H9 (cell line): ENCODE measurements around the gene ZKSCAN2. TPM values are rescaled to one million over a fixed set of nuclear protein-coding genes. Genes with fewer than 3 reads are reported as not detected.

ENCODE experiments used
- DNase-seq: peaks from one replicate; pipeline ENCODE4 v3.0.0-alpha.2; 2017
- H2AFZ ChIP-seq: one replicate; pipeline ENCODE4 v1.6.1; 2013; ENCODE audit warnings: mild to moderate bottlenecking, low read length, control low read depth, moderate library complexity
- H2AK5ac ChIP-seq: 2 replicates; pipeline ENCODE4 v1.6.1; 2013; ENCODE audit warnings: low read length, control low read depth, mixed read lengths; ENCODE audit not compliant: insufficient read length
- H2BK120ac ChIP-seq: one replicate; pipeline ENCODE4 v1.6.1; 2013; ENCODE audit warnings: low read depth, mild to moderate bottlenecking, low read length, control low read depth, inconsistent platforms; ENCODE audit not compliant: poor library complexity, severe bottlenecking
- H2BK12ac ChIP-seq: 2 replicates; pipeline ENCODE4 v1.6.1; 2013; ENCODE audit warnings: low read length, control low read depth, mixed read lengths, low read depth; ENCODE audit not compliant: insufficient read length
- H2BK15ac ChIP-seq: 2 replicates; pipeline ENCODE4 v1.6.1; 2013; ENCODE audit warnings: low read depth, low read length, control low read depth
- H2BK20ac ChIP-seq: one replicate; pipeline ENCODE4 v1.6.1; 2013; ENCODE audit warnings: low read depth, mild to moderate bottlenecking, low read length, control low read depth, inconsistent platforms; ENCODE audit not compliant: poor library complexity, severe bottlenecking
- H2BK5ac ChIP-seq: 2 replicates; pipeline ENCODE4 v1.6.1; 2013; ENCODE audit warnings: low read length, control low read depth, mixed read lengths; ENCODE audit not compliant: insufficient read length
- H3K14ac ChIP-seq: 2 replicates; pipeline ENCODE4 v1.6.1; 2013; ENCODE audit warnings: low read length, control low read depth; ENCODE audit not compliant: insufficient read depth
- H3K18ac ChIP-seq: 2 replicates; pipeline ENCODE4 v1.6.1; 2013; ENCODE audit warnings: low read depth, mild to moderate bottlenecking, mixed read lengths, low read length, control low read depth; ENCODE audit not compliant: insufficient read length
- H3K23ac ChIP-seq: 2 replicates; pipeline ENCODE4 v1.6.1; 2013; ENCODE audit warnings: low read length, control low read depth, mixed read lengths, low read depth; ENCODE audit not compliant: insufficient read length
- H3K23me2 ChIP-seq: 2 replicates; pipeline ENCODE4 v1.6.1; 2013; ENCODE audit warnings: low read depth, mild to moderate bottlenecking, mixed read lengths, low read length, control low read depth; ENCODE audit not compliant: insufficient read length, poor library complexity, severe bottlenecking
- H3K27ac ChIP-seq: 2 replicates; pipeline ENCODE4 v1.5.1; 2013; ENCODE audit warnings: low read length, control low read depth, mixed read lengths, low read depth; ENCODE audit not compliant: insufficient read length
- H3K27me3 ChIP-seq: 2 replicates; pipeline ENCODE4 v1.6.1; 2013; ENCODE audit warnings: low read length, control low read depth, inconsistent platforms; ENCODE audit not compliant: insufficient read depth
- H3K4ac ChIP-seq: 2 replicates; pipeline ENCODE4 v1.6.1; 2013; ENCODE audit warnings: low read depth, mild to moderate bottlenecking, control low read depth, inconsistent platforms, low read length, moderate library complexity
- H3K4me1 ChIP-seq: 2 replicates; pipeline ENCODE4 v1.6.1; 2013; ENCODE audit warnings: low read length, control low read depth, inconsistent platforms; ENCODE audit not compliant: insufficient read depth
- H3K4me2 ChIP-seq: 2 replicates; pipeline ENCODE4 v1.6.1; 2013; ENCODE audit warnings: low read length, control low read depth, mixed read lengths; ENCODE audit not compliant: insufficient read length, insufficient read depth
- H3K56ac ChIP-seq: 2 replicates; pipeline ENCODE4 v1.6.1; 2013; ENCODE audit warnings: low read depth, mild to moderate bottlenecking, mixed read lengths, low read length, control low read depth; ENCODE audit not compliant: insufficient read length
- H3K79me1 ChIP-seq: 2 replicates; pipeline ENCODE4 v1.6.1; 2013; ENCODE audit warnings: low read depth, mild to moderate bottlenecking, moderate library complexity, low read length, control low read depth, inconsistent platforms; ENCODE audit not compliant: insufficient read depth, poor library complexity, severe bottlenecking
- H3K79me2 ChIP-seq: 2 replicates; pipeline ENCODE4 v1.6.1; 2013; ENCODE audit warnings: low read length, control low read depth, inconsistent platforms; ENCODE audit not compliant: insufficient read depth
- H3K9ac ChIP-seq: 2 replicates; pipeline ENCODE4 v1.6.1; 2013; ENCODE audit warnings: low read length, control low read depth, mixed read lengths; ENCODE audit not compliant: insufficient read length; ENCODE audit errors: extremely low read depth
- H3K9me3 ChIP-seq: one replicate; pipeline ENCODE4 v1.6.1; 2013; ENCODE audit warnings: low read depth, low read length, inconsistent platforms; ENCODE audit not compliant: control insufficient read depth
- H3T11ph ChIP-seq: one replicate; pipeline ENCODE4 v1.6.1; 2013; ENCODE audit warnings: mild to moderate bottlenecking, low read length, control low read depth, inconsistent platforms
- H4K20me1 ChIP-seq: one replicate; pipeline ENCODE4 v1.6.1; 2013; ENCODE audit not compliant: control insufficient read depth, insufficient read length, insufficient read depth
- H4K5ac ChIP-seq: 2 replicates; pipeline ENCODE4 v1.6.1; 2013; ENCODE audit warnings: low read depth, mild to moderate bottlenecking, mixed read lengths, low read length, control low read depth; ENCODE audit not compliant: insufficient read length
- H4K8ac ChIP-seq: replicated peaks from 2 replicates; pipeline ENCODE4 v1.6.1; 2013; ENCODE audit warnings: low read length, control low read depth, mixed read lengths, low read depth; ENCODE audit not compliant: insufficient read length
- H4K91ac ChIP-seq: 2 replicates; pipeline ENCODE4 v1.6.1; 2013; ENCODE audit warnings: low read depth, mild to moderate bottlenecking, moderate library complexity, mixed read lengths, low read length, control low read depth; ENCODE audit not compliant: insufficient read length
- H3K27ac Mint-ChIP-seq, 3 experiments: 2 replicates in 2 of 3; 3 replicates in 1 of 3; pipeline ENCODE4 v1.8.0; 2020 to 2021; ENCODE audit warnings: mixed read lengths in 3 of 3, mild to moderate bottlenecking in 1 of 3, moderate library complexity in 1 of 3
- H3K27me3 Mint-ChIP-seq: 2 replicates; pipeline ENCODE4 v1.8.0; 2021; ENCODE audit warnings: low read depth, mild to moderate bottlenecking, moderate library complexity, mixed read lengths
- H3K36me3 Mint-ChIP-seq, 3 experiments: 2 replicates in 2 of 3; 3 replicates in 1 of 3; pipeline ENCODE4 v1.8.0; 2020 to 2021; ENCODE audit warnings: low read depth in 3 of 3, mixed read lengths in 3 of 3; ENCODE audit not compliant: insufficient read depth in 1 of 3
- H3K4me1 Mint-ChIP-seq, 2 experiments: 2 replicates each; pipeline ENCODE4 v1.8.0; 2020; ENCODE audit warnings: mixed read lengths in 2 of 2
- H3K4me3 Mint-ChIP-seq, 2 experiments: 2 replicates in 1 of 2; 3 replicates in 1 of 2; pipeline ENCODE4 v1.8.0; 2020 to 2021; ENCODE audit warnings: mild to moderate bottlenecking in 2 of 2, mixed read lengths in 2 of 2, moderate library complexity in 1 of 2
- H3K9me3 Mint-ChIP-seq, 2 experiments: 2 replicates in 1 of 2; 3 replicates in 1 of 2; pipeline ENCODE4 v1.8.0; 2020; ENCODE audit warnings: mild to moderate bottlenecking in 2 of 2, mixed read lengths in 2 of 2, moderate library complexity in 1 of 2
- CTCF ChIP-seq: fragments of 200-600 bp; sonication (generic); conservative IDR thresholded peaks from 3 replicates; pipeline ENCODE4 v1.8.0; 2021; ENCODE audit warnings: antibody characterized with exemption, mild to moderate bottlenecking
- WGBS: extraction: QIAGEN DNeasy Blood & Tissue Kit; methylation state at CpG from one replicate; pipeline ENCODE4 v1.1.7; 2013; ENCODE audit warnings: missing lambda C conversion rate, low lambda C conversion rate, mixed read lengths; ENCODE audit not compliant: insufficient read length; ENCODE audit errors: extremely low coverage; 5-methylcytosine and 5-hydroxymethylcytosine counted together
- total RNA-seq: library from RNA; stranded (reverse); gene quantifications from 2 replicates; pipeline ENCODE4 v1.2.1, GENCODE V29; 2021

Gene ZKSCAN2
- total RNA-seq, 1 experiment from 2014 or later, result 16.5 TPM

GRCh38 chr16:25219070-25219737 is 38.4 kb downstream of the ZKSCAN2 start:
- no peaks in the 10 kb centered on the region for H4K20me1 ChIP-seq
- no peak overlapping the region for H4K91ac ChIP-seq
- no peaks in the 10 kb centered on the region for H3K4me1 Mint-ChIP-seq
- H3K23me2 ChIP-seq, result no peaks in the 10 kb centered on the region
- H3K79me2 ChIP-seq, result no peaks in the 10 kb centered on the region
- H3K27ac ChIP-seq, result no peak overlapping the region
- H3K36me3 Mint-ChIP-seq, result no peaks in the 10 kb centered on the region
- no peak overlapping the region for H4K5ac ChIP-seq
- H3K27me3 Mint-ChIP-seq, result peaks cover 4% of the 10 kb centered on the region
- no peak overlapping the region for H3K27ac Mint-ChIP-seq
- H3K4ac ChIP-seq, result no peak overlapping the region
- H3K18ac ChIP-seq, result no peak overlapping the region
- H3K56ac ChIP-seq, result no peak overlapping the region
- no peak overlapping the region for H3K14ac ChIP-seq
- H2AK5ac ChIP-seq, result no peak overlapping the region
- no peak overlapping the region for H3K4me3 Mint-ChIP-seq
- WGBS, result no CpG with 5 or more reads among the region's 3 CpGs
- no peak overlapping the region for H3K9ac ChIP-seq
- no peak for DNase-seq
- no peaks in the 10 kb centered on the region for H3K79me1 ChIP-seq
- no peak overlapping the region for H3K23ac ChIP-seq
- H2BK5ac ChIP-seq, result no peak overlapping the region
- no peaks in the 10 kb centered on the region for H3K9me3 ChIP-seq
- no peak overlapping the region for H2BK12ac ChIP-seq
- H3K4me1 ChIP-seq, result no peaks in the 10 kb centered on the region
- no peak overlapping the region for H4K8ac ChIP-seq
- no peak overlapping the region for H2BK15ac ChIP-seq
- H2AFZ ChIP-seq, result no peak overlapping the region
- no peak overlapping the region for H3T11ph ChIP-seq
- no peaks in the 10 kb centered on the region for H3K27me3 ChIP-seq
- TF ChIP-seq CTCF, result no peak
- H3K9me3 Mint-ChIP-seq, result no peaks in the 10 kb centered on the region
- H2BK20ac ChIP-seq, result no peak overlapping the region
- no peak overlapping the region for H2BK120ac ChIP-seq
- H3K4me2 ChIP-seq, result no peak overlapping the region
